CD8-positive, alpha-beta memory T cell (primary cell): Measurements from ENCODE around the gene ENDOG. TPM values are rescaled to one million over a fixed set of nuclear protein-coding genes. Genes with fewer than 3 reads are reported as not detected.

Experiments used
- CTCF ChIA-PET: fragments of 350-600 bp; sonication (Branson Sonifier 250); formaldehyde crosslinking; loops from one replicate; lab custom pipeline; 2021; ENCODE audit warnings: antibody characterized with exemption; lab: Charles Lee
- POLR2A ChIA-PET: fragments of 350-600 bp; sonication (Branson Sonifier 250); formaldehyde crosslinking; loops from one replicate; lab custom pipeline; 2021; ENCODE audit warnings: antibody characterized with exemption; lab: Charles Lee
- DNase-seq, 5 donors: peaks; one replicate each; pipeline versions ENCODE4 v3.0.0 to v3.0.0-alpha.2; 2020 to 2022; ENCODE audit warnings: mixed read lengths in 1 of 5
- H3K27ac ChIP-seq: one replicate; pipeline ENCODE4 v1.7.0; 2013; ENCODE audit warnings: low read depth, mild to moderate bottlenecking, low read length, moderate library complexity
- H3K27me3 ChIP-seq: 2 replicates; pipeline ENCODE4 v1.7.0; 2013; ENCODE audit warnings: low read length, mild to moderate bottlenecking; ENCODE audit not compliant: insufficient read depth, poor library complexity, severe bottlenecking
- H3K36me3 ChIP-seq: 2 replicates; pipeline ENCODE4 v1.7.0; 2013; ENCODE audit warnings: mild to moderate bottlenecking, low read length, moderate library complexity; ENCODE audit not compliant: insufficient read depth
- H3K4me1 ChIP-seq: 2 replicates; pipeline ENCODE4 v1.7.0; 2013; ENCODE audit warnings: mild to moderate bottlenecking, low read length, moderate library complexity; ENCODE audit not compliant: insufficient read depth
- H3K4me3 ChIP-seq: 2 replicates; pipeline ENCODE4 v1.7.0; 2013; ENCODE audit warnings: mild to moderate bottlenecking, low read length
- H3K9me3 ChIP-seq: 2 replicates; pipeline ENCODE4 v1.7.0; 2013; ENCODE audit warnings: mild to moderate bottlenecking, low read length
- H3K27ac Mint-ChIP-seq, 8 donors: one replicate each; pipeline ENCODE4 v1.8.0; 2020 to 2021; ENCODE audit warnings: mixed read lengths in 8 of 8, mild to moderate bottlenecking in 6 of 8, inconsistent platforms in 3 of 8, moderate library complexity in 3 of 8
- H3K27me3 Mint-ChIP-seq, 2 donors: one replicate each; pipeline ENCODE4 v1.8.0; 2020 to 2021; ENCODE audit warnings: mixed read lengths in 2 of 2, mild to moderate bottlenecking in 1 of 2, moderate library complexity in 1 of 2
- H3K36me3 Mint-ChIP-seq, 3 donors: one replicate each; pipeline ENCODE4 v1.8.0; 2020 to 2021; ENCODE audit warnings: mixed read lengths in 3 of 3, inconsistent platforms in 1 of 3, mild to moderate bottlenecking in 1 of 3
- H3K4me1 Mint-ChIP-seq, 3 donors: one replicate each; pipeline ENCODE4 v1.8.0; 2020 to 2021; ENCODE audit warnings: mixed read lengths in 3 of 3, inconsistent platforms in 1 of 3, mild to moderate bottlenecking in 1 of 3
- H3K4me3 Mint-ChIP-seq, 7 donors: one replicate each; pipeline ENCODE4 v1.8.0; 2020 to 2021; ENCODE audit warnings: mixed read lengths in 7 of 7, mild to moderate bottlenecking in 6 of 7, moderate library complexity in 4 of 7, inconsistent platforms in 2 of 7
- H3K9me3 Mint-ChIP-seq, 5 donors: one replicate each; pipeline ENCODE4 v1.8.0; 2020 to 2022; ENCODE audit warnings: mixed read lengths in 5 of 5, mild to moderate bottlenecking in 3 of 5, moderate library complexity in 2 of 5, inconsistent platforms in 1 of 5
- polyA plus RNA-seq: library from polyadenylated mRNA; unstranded; fragments of 300-500 nt; fragmentation: Illumina TruSeq; gene quantifications from one replicate; pipeline ENCODE4 v1.2.3, GENCODE V29; 2021
- total RNA-seq, 2 experiments: library from RNA; stranded (reverse); gene quantifications; one replicate each; pipeline ENCODE4 v1.2.3, GENCODE V29; 2021

Gene ENDOG
- total and polyA plus RNA-seq, 3 experiments from 2014 or later: 22.3 to 29.6 (median 23.3) TPM

- Mint-ChIP-seq H3K36me3 (peaks cover 0 to 29% (median 0%) of the 10 kb centered on the region in 3 donors), H3K9me3 (peaks cover 0 to 2% (median 0%) of the 10 kb centered on the region in 5 donors), H3K27ac (peak overlapping the region in 6 of 8 donors; percentile 70 to 94 (median 82)), H3K4me3 (peak overlapping the region; percentile 83 to 92 (median 85)), H3K27me3 (peaks cover 0 to 3% of the 10 kb centered on the region in 2 donors), H3K4me1 (peaks cover 9 to 26% (median 19%) of the 10 kb centered on the region in 3 donors)
- Histone ChIP-seq H3K27ac (peak overlapping the region; percentile 38), H3K4me1 (peaks cover 7% of the 10 kb centered on the region), H3K27me3 (no peaks in the 10 kb centered on the region), H3K9me3 (no peaks in the 10 kb centered on the region), H3K4me3 (peak overlapping the region; percentile 47), H3K36me3 (peaks cover 4% of the 10 kb centered on the region)
- ChIA-PET POLR2A (interaction anchor here (0.6 to 2.7 kb wide), 13 partner anchors 8 to 314 kb away, joined by 3 to 39 read pairs (median 4); partner anchors contain the start of genes DOLPP1, KYAT1, LRRC8A and SET), CTCF (interaction anchor here (0.6 to 2.8 kb wide), 30 partner anchors 8 to 478 kb away, joined by 3 to 28 read pairs (median 4); partner anchors contain the start of genes KYAT1, PKN3, SPOUT1 and URM1)
- DNase-seq: peak in 4 of 5 donors; percentile 15 to 63 (median 37)
Observed at GRCh38 chr9:128818839-128819715, 777 bp downstream of the ENDOG start.

DNA sequence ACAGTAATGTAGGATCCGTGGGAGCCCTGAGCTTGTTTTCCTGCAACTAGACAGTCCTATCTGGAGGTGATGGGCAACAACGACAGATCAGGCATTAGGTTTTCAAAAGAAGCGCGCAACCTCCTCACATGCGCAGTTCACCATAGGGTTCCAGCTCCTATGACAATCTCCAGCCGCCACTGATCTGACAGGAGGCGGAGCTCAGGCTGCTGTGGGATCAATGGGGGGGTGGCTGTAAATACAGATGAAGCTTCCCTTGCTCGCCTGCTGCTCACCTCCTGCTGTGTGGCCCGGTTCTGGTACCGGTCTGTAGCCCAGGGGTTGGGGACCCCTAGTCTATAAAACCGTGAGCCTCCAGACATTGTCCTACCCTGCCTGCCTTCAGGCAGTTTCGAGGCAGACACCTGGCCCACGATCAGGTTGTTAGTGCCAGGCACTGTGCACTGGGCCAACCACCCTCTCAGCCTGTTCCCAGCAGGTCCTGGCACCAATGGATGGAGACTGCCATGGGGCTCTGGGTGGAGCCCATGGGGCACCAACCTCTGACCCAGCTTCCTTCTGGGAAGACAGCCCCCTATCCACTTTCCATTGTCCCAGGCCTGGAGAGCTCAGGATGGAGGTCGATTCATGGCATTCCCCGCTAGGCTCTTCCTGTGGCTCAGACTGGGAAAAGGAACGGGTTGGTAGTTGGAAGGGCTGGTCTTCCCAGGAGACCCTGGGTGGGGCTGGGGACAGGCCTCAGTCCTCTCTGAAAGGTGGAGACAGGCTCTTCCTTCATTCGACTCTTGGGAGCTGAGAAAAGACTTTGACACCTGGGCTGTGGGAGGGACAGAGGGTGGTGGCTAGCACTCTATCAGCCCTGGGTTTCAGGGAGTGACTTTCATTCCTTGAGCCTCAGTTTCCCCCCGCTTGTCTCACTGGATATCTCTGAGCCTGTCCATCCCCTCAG is 1.7 kb downstream of the ENDOG start:
- peak overlapping the region in 6 of 8 donors; percentile 54 to 91 (median 78) for H3K27ac Mint-ChIP-seq
- peaks cover 0 to 38% (median 0%) of the 10 kb centered on the region in 3 donors for H3K36me3 Mint-ChIP-seq
- peaks cover 9 to 26% (median 19%) of the 10 kb centered on the region in 3 donors for H3K4me1 Mint-ChIP-seq
- peak overlapping the region; percentile 83 to 87 (median 85) for H3K4me3 Mint-ChIP-seq
- CTCF ChIA-PET: interaction anchor here (0.8 to 2.8 kb wide), 7 partner anchors 10 to 137 kb away, joined by 3 to 28 read pairs (median 4); partner anchors contain the start of genes PKN3, SPOUT1 and ZER1
- POLR2A ChIA-PET: interaction anchor here (0.6 to 2.7 kb wide), 2 partner anchors 9 to 29 kb away, joined by 4 to 39 read pairs; partner anchors contain the start of gene SPOUT1
- H3K36me3 ChIP-seq: peaks cover 4% of the 10 kb centered on the region
- H3K27ac ChIP-seq: no peak overlapping the region
- DNase-seq: no peak
- H3K4me1 ChIP-seq: peaks cover 7% of the 10 kb centered on the region
- H3K4me3 ChIP-seq: no peak overlapping the region
- H3K27me3 ChIP-seq: no peaks in the 10 kb centered on the region
- H3K9me3 ChIP-seq: no peaks in the 10 kb centered on the region
- peaks cover 0 to 6% of the 10 kb centered on the region in 2 donors for H3K27me3 Mint-ChIP-seq
- no peaks in the 10 kb centered on the region for H3K9me3 Mint-ChIP-seq

GRCh38 chr9:128820665-128821583 is 2.6 kb downstream of the ENDOG start:
- Mint-ChIP-seq H3K27ac (peak overlapping the region in 5 of 8 donors; percentile 12 to 78 (median 70)), H3K9me3 (no peaks in the 10 kb centered on the region), H3K27me3 (peaks cover 0 to 3% of the 10 kb centered on the region in 2 donors), H3K4me1 (peaks cover 9 to 26% (median 19%) of the 10 kb centered on the region in 3 donors), H3K4me3 (peak overlapping the region; percentile 20 to 87 (median 59)), H3K36me3 (peaks cover 0 to 47% (median 0%) of the 10 kb centered on the region in 3 donors)
- Histone ChIP-seq H3K9me3 (no peaks in the 10 kb centered on the region), H3K36me3 (peaks cover 8% of the 10 kb centered on the region), H3K4me1 (peaks cover 7% of the 10 kb centered on the region), H3K4me3 (no peak overlapping the region), H3K27ac (no peak overlapping the region), H3K27me3 (no peaks in the 10 kb centered on the region)
- ChIA-PET CTCF (interaction anchor here (1.3 to 1.5 kb wide), 2 partner anchors 108 to 136 kb away, joined by 3 to 4 read pairs; no protein-coding TSS in a partner anchor), POLR2A (no interaction called here)
- no peak for DNase-seq

GRCh38 chr9:128821584-128822406 is 3.5 kb downstream of the ENDOG start:
- H3K27me3 ChIP-seq: no peaks in the 10 kb centered on the region
- CTCF ChIA-PET: no interaction called here

GRCh38 chr9:128822407-128823042 is 4.2 kb downstream of the ENDOG start:
- peaks cover 9 to 24% (median 19%) of the 10 kb centered on the region in 3 donors for H3K4me1 Mint-ChIP-seq
- no peaks in the 10 kb centered on the region for H3K9me3 Mint-ChIP-seq
- peaks cover 0 to 3% of the 10 kb centered on the region in 2 donors for H3K27me3 Mint-ChIP-seq
- Histone ChIP-seq H3K4me1 (peaks cover 7% of the 10 kb centered on the region), H3K27me3 (no peaks in the 10 kb centered on the region), H3K36me3 (peaks cover 19% of the 10 kb centered on the region), H3K9me3 (no peaks in the 10 kb centered on the region), H3K27ac (no peak overlapping the region), H3K4me3 (no peak overlapping the region)
- H3K4me3 Mint-ChIP-seq: peak overlapping the region in 1 of 7 donors; percentile 20
- peaks cover 0 to 63% (median 0%) of the 10 kb centered on the region in 3 donors for H3K36me3 Mint-ChIP-seq
- DNase-seq: no peak
- H3K27ac Mint-ChIP-seq: no peak overlapping the region
- CTCF ChIA-PET: no interaction called here
- POLR2A ChIA-PET: no interaction called here

More at GRCh38 chr9:128821584-128822406, 3.5 kb downstream of the ENDOG start:
- Mint-ChIP-seq H3K4me3 (peak overlapping the region in 4 of 7 donors; percentile 23 to 83 (median 40)), H3K27me3 (peaks cover 0 to 3% of the 10 kb centered on the region in 2 donors), H3K9me3 (no peaks in the 10 kb centered on the region), H3K36me3 (peaks cover 0 to 56% (median 0%) of the 10 kb centered on the region in 3 donors), H3K4me1 (peaks cover 9 to 26% (median 19%) of the 10 kb centered on the region in 3 donors), H3K27ac (peak overlapping the region in 1 of 8 donors; percentile 36)
- DNase-seq: no peak
- Histone ChIP-seq H3K27ac (no peak overlapping the region), H3K36me3 (peaks cover 14% of the 10 kb centered on the region), H3K4me3 (no peak overlapping the region), H3K9me3 (no peaks in the 10 kb centered on the region), H3K4me1 (peaks cover 7% of the 10 kb centered on the region)
- POLR2A ChIA-PET: no interaction called here

- peaks cover 0 to 3% of the 10 kb centered on the region in 2 donors for H3K27me3 Mint-ChIP-seq
- no peaks in the 10 kb centered on the region for H3K27me3 ChIP-seq
- no peak for DNase-seq
- H3K9me3 ChIP-seq: no peaks in the 10 kb centered on the region
- H3K36me3 ChIP-seq: peaks cover 19% of the 10 kb centered on the region
- ChIA-PET POLR2A (no interaction called here), CTCF (no interaction called here)
- peak overlapping the region in 1 of 7 donors; percentile 20 for H3K4me3 Mint-ChIP-seq
- peaks cover 10% of the 10 kb centered on the region for H3K4me1 ChIP-seq
- peaks cover 0 to 68% (median 0%) of the 10 kb centered on the region in 3 donors for H3K36me3 Mint-ChIP-seq
- H3K9me3 Mint-ChIP-seq: no peaks in the 10 kb centered on the region
- H3K27ac Mint-ChIP-seq: peak overlapping the region in 1 of 8 donors; percentile 14
- peaks cover 15 to 26% (median 22%) of the 10 kb centered on the region in 3 donors for H3K4me1 Mint-ChIP-seq
- H3K4me3 ChIP-seq: no peak overlapping the region
- H3K27ac ChIP-seq: no peak overlapping the region
Observed at GRCh38 chr9:128823362-128823902, 5.1 kb downstream of the ENDOG start.
